Measurements from ENCODE around the gene LRRC15.

LRRC15 gene

GRCh38 chr3:194314388-194315068 lies 55.0 kb downstream of the LRRC15 start:
- no peak for DNase-seq

GRCh38 chr3:194313560-194314387 lies 55.8 kb downstream of the LRRC15 start:
- DNase-seq: no peak

GRCh38 chr3:194312743-194313281 lies 56.7 kb downstream of the LRRC15 start:
- no peak for DNase-seq

- DNase-seq: no peak
These were observed 57.3 kb downstream of the LRRC15 start for GRCh38 chr3:194312186-194312742.

GRCh38 chr3:194311000-194311399 lies 58.5 kb downstream of the LRRC15 start:
- DNase-seq: no peak

- no peak for DNase-seq
These were observed 59.3 kb downstream of the LRRC15 start for GRCh38 chr3:194310060-194310835.

GRCh38 chr3:194308601-194309449 lies 60.7 kb downstream of the LRRC15 start:
- DNase-seq: no peak

GRCh38 chr3:194307849-194308248 lies 61.7 kb downstream of the LRRC15 start:
- no peak for DNase-seq

GRCh38 chr3:194306771-194307640 lies 62.5 kb downstream of the LRRC15 start:
- no peak for DNase-seq

- DNase-seq: no peak
These were observed 63.3 kb downstream of the LRRC15 start for GRCh38 chr3:194306109-194306686.

GRCh38 chr3:194305356-194306108 lies 64.0 kb downstream of the LRRC15 start:
- no peak for DNase-seq
